ENCODE data around the gene UBE2E1.

Gene UBE2E1

DNA sequence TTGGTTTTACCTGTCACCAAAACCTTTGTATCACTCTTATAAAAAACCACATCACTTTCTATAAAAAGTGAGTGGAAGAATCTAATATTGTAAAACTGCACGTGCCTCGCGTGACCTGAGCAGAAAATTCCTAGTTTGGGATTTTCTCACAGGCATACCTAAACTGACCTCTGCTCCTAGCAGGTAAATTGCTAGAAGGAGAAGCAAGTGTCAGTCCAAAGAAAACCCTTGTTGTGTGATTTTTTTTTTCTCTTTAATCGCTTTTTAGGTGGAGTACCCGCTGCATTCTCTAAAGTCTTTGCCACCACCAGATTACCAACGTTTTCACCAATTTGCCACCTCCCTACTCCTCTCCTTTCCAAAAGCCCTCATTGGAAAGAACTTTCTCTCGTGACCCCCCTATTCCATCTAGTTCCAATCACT lies 534 bp upstream of the UBE2E1 start:
- Mint-ChIP-seq H3K27ac (peak overlapping the region; percentile 99), H3K4me3 (peak overlapping the region; percentile 94), H3K9me3 (no peaks in the 10 kb centered on the region), H3K36me3 (ENCODE audit: low read depth) (peaks cover 42% of the 10 kb centered on the region), H3K27me3 (peaks cover 4% of the 10 kb centered on the region), H3K4me1 (ENCODE audit: low read depth) (peaks cover 42% of the 10 kb centered on the region)
- intact Hi-C loops (cut with micrococcal nuclease) = loop anchor here (5.0 kb wide), 1 partner anchor 58 kb away; no protein-coding TSS in a partner anchor

DNA sequence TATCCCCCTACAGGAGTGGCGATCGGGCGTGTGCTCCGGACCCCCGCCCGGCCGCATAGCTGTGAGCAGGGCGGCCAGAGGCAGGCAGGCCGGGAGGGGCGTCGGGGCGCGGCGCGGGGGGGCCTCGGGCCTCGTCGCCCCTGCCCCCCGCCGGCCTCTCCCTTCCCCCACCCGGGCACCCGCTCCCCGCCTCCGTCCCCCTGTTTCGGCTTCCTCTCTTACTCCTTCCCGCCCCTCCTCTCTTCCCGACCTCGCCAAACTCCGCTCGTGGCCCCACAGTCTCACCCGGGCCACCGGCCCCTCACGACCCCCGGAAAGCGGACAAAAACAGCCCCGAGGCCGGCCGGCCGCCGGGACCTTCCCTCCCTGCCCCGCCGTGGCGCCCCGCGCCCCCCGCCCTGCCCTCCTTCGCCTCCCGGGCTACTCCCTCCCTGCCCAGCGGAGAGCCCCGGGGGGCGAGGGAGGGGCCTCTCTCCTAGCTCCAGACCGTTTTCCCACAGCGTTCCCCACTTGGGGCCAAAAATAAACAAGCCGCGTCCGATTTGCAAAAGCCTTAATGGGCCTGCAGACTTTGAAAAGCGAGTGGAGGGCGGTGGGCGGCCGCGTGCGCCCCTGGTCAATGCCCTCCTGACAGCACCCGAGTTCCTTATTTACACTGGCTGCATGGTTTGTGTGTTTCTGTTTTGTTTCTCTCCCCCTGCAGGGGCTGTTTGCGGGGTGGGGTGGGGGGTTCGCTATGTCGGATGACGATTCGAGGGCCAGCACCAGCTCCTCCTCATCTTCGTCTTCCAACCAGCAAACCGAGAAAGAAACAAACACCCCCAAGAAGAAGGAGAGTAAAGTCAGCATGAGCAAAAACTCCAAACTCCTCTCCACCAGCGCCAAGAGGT lies 1.0 kb downstream of the UBE2E1 start:
- Mint-ChIP-seq H3K9me3 (no peaks in the 10 kb centered on the region), H3K27ac (peak overlapping the region; percentile 99), H3K4me3 (peak overlapping the region; percentile 99), H3K27me3 (peaks cover 5% of the 10 kb centered on the region), H3K4me1 (ENCODE audit: low read depth) (peaks cover 54% of the 10 kb centered on the region), H3K36me3 (ENCODE audit: low read depth) (peaks cover 51% of the 10 kb centered on the region)
- intact Hi-C loops (cut with micrococcal nuclease) = loop anchor here (5.0 kb wide), 1 partner anchor 59 kb away; no protein-coding TSS in a partner anchor

DNA sequence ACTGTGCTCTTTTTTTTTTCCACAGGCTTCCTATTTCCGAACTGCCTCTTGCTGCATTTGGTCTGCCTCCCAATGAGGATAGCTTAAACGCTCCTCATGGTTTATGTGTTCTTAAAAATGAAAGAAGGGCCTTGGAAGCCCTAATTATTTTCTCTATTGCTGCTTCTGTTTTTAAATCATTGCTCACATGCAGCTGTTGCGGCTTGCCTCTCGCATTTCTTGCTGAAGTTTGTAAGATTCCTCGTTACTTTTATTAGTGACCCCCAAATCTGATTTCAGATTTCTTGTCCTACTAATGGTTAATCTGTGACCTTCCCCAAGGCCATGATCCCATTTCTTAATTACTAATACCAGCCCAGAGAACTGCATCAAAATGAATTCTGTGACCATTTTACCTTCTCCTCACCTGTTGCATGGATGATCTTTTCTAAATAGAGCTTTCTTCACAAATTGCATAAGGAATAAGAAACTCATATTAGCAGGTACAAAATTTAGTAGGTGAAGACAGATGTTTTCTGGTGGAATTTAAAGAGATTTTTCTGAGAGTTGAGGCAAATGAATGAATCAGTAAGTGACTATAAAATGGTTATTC lies 1.8 kb downstream of the UBE2E1 start:
- Mint-ChIP-seq H3K9me3 (no peaks in the 10 kb centered on the region), H3K27ac (peak overlapping the region; percentile 99), H3K27me3 (peaks cover 5% of the 10 kb centered on the region), H3K4me3 (peak overlapping the region; percentile 99), H3K36me3 (ENCODE audit: low read depth) (peaks cover 58% of the 10 kb centered on the region), H3K4me1 (ENCODE audit: low read depth) (peaks cover 58% of the 10 kb centered on the region)
- intact Hi-C loops (cut with micrococcal nuclease) = loop anchor here (5.0 kb wide), 1 partner anchor 60 kb away; no protein-coding TSS in a partner anchor

DNA sequence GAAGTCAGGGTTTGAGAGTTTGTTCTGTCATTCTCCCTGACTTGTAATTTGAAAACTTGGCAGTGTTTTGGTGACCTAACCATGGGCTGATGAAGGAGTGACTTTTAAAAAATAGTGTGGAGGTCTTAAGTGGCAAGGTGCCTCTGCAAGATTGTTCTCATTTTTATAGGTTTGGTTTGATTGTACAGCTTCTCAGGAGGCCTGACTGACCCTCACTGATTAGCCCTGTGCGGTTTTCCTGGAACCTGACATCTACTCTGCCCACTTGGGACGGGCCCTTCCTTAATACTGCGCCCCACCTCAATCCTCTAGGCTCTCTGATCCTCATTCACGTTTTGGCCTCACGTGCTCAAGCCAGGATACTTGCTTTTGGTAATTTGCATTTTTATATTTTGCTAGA lies 2.8 kb downstream of the UBE2E1 start:
- peaks cover 58% of the 10 kb centered on the region for H3K4me1 Mint-ChIP-seq (ENCODE audit: low read depth)
- peaks cover 5% of the 10 kb centered on the region for H3K27me3 Mint-ChIP-seq
- peaks cover 64% of the 10 kb centered on the region for H3K36me3 Mint-ChIP-seq (ENCODE audit: low read depth)
- intact Hi-C loops (cut with micrococcal nuclease) = loop anchor here (5.0 kb wide), 1 partner anchor 61 kb away; no protein-coding TSS in a partner anchor
- no peak overlapping the region for H3K4me3 Mint-ChIP-seq
- H3K27ac Mint-ChIP-seq = no peak overlapping the region
- H3K9me3 Mint-ChIP-seq = no peaks in the 10 kb centered on the region

DNA sequence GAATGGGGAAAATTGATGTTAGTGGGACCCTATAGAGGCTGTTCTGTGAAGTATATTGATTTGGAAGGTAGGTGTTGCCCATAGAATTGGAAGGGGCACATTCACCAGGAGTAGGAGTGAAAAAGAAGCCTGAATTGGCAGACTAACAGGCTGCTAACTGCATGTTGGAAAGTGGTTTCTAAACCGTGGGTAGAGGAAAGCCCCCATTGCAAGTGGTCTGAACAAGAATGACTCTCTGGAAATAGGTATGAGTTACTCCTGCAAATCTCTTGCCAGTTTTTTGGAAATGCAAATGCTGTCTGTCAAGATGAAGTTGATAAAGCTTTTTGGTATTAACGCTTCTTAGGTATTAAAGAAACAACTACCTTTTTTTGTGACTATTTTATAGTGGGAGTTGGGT lies 3.5 kb downstream of the UBE2E1 start:
- intact Hi-C loops (cut with micrococcal nuclease) = loop anchor here (5.0 kb wide), 1 partner anchor 62 kb away; no protein-coding TSS in a partner anchor
- Mint-ChIP-seq H3K36me3 (ENCODE audit: low read depth) (peaks cover 70% of the 10 kb centered on the region), H3K4me3 (no peak overlapping the region), H3K4me1 (ENCODE audit: low read depth) (peaks cover 58% of the 10 kb centered on the region), H3K27me3 (peaks cover 5% of the 10 kb centered on the region), H3K27ac (no peak overlapping the region), H3K9me3 (no peaks in the 10 kb centered on the region)

DNA sequence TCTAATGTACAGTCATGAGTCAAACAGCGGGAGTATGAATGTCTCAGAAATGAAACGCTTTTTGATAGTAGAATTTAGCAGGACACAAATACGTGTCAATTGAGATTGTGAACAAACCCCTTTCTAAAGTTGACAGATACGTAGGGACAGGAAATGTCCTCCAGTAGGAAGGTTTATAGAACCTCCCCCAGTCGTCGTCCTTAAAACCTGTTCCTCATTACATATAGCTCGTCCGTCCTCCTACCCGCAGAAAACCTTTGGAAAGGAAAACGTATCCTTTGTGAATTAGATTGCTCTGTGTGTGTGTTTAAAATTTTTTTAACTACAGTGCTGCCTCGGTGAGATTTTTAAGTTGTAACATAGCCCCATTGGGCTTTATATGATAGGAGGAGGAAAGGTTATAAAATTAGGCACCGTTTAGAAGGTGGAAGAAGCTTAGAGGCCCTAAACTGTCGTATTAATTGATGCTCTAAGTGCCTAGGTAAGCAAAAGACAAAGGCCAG lies 4.1 kb downstream of the UBE2E1 start:
- H3K27me3 Mint-ChIP-seq = peaks cover 4% of the 10 kb centered on the region
- H3K9me3 Mint-ChIP-seq = no peaks in the 10 kb centered on the region
- intact Hi-C loops (cut with micrococcal nuclease) = loop anchor here (5.0 kb wide), 2 partner anchors 63 to 608 kb away; partner anchors contain the start of gene UBE2E2
- H3K4me3 Mint-ChIP-seq = peak overlapping the region; percentile 89
- H3K36me3 Mint-ChIP-seq (ENCODE audit: low read depth) = peaks cover 73% of the 10 kb centered on the region
- H3K27ac Mint-ChIP-seq = peak overlapping the region; percentile 88
- H3K4me1 Mint-ChIP-seq (ENCODE audit: low read depth) = peaks cover 58% of the 10 kb centered on the region

DNA sequence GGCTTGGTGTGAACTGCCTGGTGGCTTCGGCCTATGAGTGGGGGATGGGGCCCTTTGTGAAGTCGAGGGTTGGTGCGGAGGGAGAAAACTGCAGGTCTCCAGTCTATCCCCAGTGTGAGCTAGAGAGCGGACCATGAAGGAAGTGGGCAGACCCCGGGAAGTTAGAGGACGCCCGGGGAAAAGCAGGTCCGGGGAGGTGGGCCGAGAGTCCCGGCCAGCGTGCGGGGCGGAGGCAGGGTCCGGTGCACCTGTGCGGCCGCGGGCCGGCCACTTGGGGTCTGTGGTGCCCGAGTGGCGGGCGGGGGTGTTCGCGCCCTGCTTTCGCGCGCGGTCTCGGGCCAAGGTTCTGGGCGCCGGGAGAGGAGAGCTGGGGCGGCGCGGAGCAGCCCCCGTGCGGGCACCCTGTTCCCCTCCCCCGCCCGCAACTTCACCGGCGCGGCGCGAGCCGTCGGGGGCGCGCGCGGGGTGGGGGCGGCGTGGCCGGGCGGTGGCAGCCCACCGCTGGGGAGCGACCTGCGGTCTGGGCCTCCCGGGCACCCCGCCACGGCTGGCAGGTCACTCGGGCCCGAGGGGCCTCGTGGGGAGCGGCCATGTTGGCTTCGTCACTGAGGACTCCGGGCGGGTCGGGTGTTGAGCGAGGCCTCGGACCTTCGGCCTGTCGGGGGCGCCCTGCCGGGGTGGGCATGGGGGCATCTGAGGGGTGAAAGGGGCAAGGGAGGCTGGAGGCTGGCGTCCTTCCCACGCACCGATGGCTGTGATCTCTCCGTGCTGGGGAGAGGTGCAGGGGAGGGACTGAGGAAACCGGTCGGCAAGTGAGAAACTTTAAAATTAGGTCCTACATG lies 4.8 kb downstream of the UBE2E1 start:
- peaks cover 54% of the 10 kb centered on the region for H3K4me1 Mint-ChIP-seq (ENCODE audit: low read depth)
- intact Hi-C loops (cut with micrococcal nuclease) = loop anchor here (5.0 kb wide), 1 partner anchor 608 kb away; the partner anchor contains the start of gene UBE2E2
- peak overlapping the region; percentile 88 for H3K27ac Mint-ChIP-seq
- H3K27me3 Mint-ChIP-seq = peaks cover 1% of the 10 kb centered on the region
- H3K9me3 Mint-ChIP-seq = no peaks in the 10 kb centered on the region
- H3K36me3 Mint-ChIP-seq (ENCODE audit: low read depth) = peaks cover 79% of the 10 kb centered on the region
- H3K4me3 Mint-ChIP-seq = peak overlapping the region; percentile 89

DNA sequence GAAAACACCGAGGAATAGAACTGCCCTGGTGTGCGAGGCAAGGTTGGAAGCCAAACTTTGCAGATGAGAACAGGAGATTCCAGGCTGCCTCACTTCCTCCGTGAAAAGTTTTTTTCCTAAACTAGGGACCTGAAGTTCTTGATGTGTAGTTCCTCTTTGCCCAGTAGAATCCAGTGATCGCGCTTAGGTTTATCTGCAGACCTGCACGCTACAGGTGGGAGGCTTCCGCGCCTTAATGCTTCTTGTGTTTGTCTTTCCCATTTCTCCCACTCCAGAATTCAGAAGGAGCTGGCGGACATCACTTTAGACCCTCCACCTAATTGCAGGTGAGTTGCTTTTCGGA lies 5.4 kb downstream of the UBE2E1 start:
- H3K36me3 Mint-ChIP-seq (ENCODE audit: low read depth) = peaks cover 73% of the 10 kb centered on the region
- intact Hi-C loops (cut with micrococcal nuclease) = loop anchor here (5.0 kb wide), 1 partner anchor 609 kb away; the partner anchor contains the start of gene UBE2E2
- no peaks in the 10 kb centered on the region for H3K9me3 Mint-ChIP-seq
- peaks cover 1% of the 10 kb centered on the region for H3K27me3 Mint-ChIP-seq
- peak overlapping the region; percentile 88 for H3K27ac Mint-ChIP-seq
- peak overlapping the region; percentile 81 for H3K4me3 Mint-ChIP-seq
- peaks cover 52% of the 10 kb centered on the region for H3K4me1 Mint-ChIP-seq (ENCODE audit: low read depth)

DNA sequence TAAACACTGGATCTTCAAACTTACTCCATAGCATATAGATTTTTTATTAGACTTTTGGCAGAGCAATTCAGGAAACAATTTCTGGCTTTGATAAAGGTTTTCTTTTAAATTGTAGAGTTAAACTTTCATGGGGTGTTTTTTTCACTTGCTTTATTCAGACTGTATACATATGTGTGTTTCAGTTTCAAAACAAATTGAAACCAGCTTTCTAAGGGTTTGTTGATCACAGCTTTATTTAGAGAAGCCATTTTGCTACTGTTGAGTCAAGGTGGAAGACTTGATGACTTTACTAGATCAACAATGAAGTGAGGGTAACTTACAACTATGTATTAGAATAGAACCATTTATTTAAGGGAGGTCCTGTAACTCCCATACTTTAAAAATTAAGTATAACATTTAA lies 6.2 kb downstream of the UBE2E1 start:
- H3K27me3 Mint-ChIP-seq = peaks cover 1% of the 10 kb centered on the region
- intact Hi-C loops (cut with micrococcal nuclease) = loop anchor here (5.0 kb wide), 1 partner anchor 610 kb away; the partner anchor contains the start of gene UBE2E2
- H3K4me3 Mint-ChIP-seq = no peak overlapping the region
- H3K36me3 Mint-ChIP-seq (ENCODE audit: low read depth) = peaks cover 69% of the 10 kb centered on the region
- peaks cover 49% of the 10 kb centered on the region for H3K4me1 Mint-ChIP-seq (ENCODE audit: low read depth)
- no peak overlapping the region for H3K27ac Mint-ChIP-seq
- H3K9me3 Mint-ChIP-seq = no peaks in the 10 kb centered on the region

DNA sequence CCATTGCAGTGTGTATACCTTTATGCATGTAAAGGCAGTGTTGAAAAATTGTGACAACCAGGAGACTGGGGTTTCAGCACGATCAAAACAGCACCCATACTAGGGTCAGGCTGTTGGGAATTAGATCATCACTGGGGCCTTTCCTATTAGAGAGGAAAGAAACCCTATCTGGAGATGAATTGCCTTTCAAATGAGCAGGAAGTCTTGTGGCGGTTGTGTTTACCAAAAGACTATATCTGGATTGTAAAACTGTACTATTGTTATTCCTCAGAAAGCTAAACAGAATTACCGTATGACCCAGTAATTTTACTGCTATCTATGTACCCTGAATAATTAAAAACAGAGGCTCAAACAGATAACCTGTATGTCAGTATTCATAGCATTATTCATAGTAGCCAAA lies 10.1 kb downstream of the UBE2E1 start:
- intact Hi-C loops (cut with micrococcal nuclease) = no loop called here
- Mint-ChIP-seq H3K27ac (no peak overlapping the region), H3K9me3 (no peaks in the 10 kb centered on the region), H3K4me1 (ENCODE audit: low read depth) (peaks cover 30% of the 10 kb centered on the region), H3K4me3 (no peak overlapping the region), H3K36me3 (ENCODE audit: low read depth) (peaks cover 49% of the 10 kb centered on the region), H3K27me3 (no peaks in the 10 kb centered on the region)

DNA sequence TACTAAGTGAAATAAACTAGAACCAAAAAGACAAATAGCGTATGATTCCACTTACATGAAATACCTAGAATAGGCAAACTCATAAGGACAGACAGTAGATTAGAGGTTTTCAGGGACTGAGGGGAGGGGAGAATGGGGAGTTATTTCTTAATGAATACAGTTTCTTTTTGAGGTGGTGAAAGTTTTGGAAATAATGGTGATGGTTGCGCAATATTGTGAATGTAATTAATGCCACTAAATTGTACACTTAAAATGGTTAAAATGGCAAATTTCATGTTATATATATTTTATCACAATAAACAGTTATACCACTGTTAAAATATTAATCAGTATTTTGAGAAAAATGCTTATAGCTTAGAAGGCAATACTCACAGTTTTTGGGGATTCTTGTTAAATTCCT lies 11.0 kb downstream of the UBE2E1 start:
- no peaks in the 10 kb centered on the region for H3K9me3 Mint-ChIP-seq
- no peak overlapping the region for H3K4me3 Mint-ChIP-seq
- intact Hi-C loops (cut with micrococcal nuclease) = no loop called here
- peaks cover 53% of the 10 kb centered on the region for H3K36me3 Mint-ChIP-seq (ENCODE audit: low read depth)
- no peaks in the 10 kb centered on the region for H3K27me3 Mint-ChIP-seq
- peaks cover 30% of the 10 kb centered on the region for H3K4me1 Mint-ChIP-seq (ENCODE audit: low read depth)
- H3K27ac Mint-ChIP-seq = no peak overlapping the region

DNA sequence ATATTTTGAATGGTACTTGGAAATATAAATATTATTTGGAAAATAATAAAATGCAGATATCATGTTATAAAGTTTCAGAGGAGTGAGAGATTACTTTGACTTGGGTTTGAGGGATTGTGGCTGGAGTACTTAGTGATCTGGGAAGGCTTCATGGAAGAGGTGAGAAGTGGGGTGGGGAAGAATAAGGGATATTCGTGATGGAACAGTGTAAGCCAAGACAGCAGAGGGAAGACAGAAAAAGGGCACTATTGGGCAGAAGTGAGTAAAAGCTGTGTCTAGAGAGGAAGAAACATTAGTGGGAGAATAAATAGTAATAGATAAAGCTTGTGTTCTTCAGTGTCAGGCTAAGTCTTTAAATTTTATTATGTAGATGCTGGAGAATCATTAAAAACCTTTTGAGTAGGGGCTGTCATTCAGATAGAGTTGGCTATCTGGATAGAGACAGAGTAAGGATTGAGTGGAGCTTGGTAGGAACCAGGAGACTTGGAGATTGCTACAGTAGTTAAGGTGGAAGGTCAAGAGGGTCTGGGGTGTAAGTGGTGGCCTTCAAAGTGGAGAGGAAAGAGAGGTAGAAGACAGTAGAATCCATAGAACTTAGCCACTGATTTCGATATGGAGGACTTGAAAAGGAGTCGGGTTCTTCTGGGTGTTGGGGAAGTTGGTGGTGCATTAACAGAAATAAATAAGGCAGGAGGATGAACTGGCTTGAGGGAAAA lies 11.9 kb downstream of the UBE2E1 start:
- intact Hi-C loops (cut with micrococcal nuclease) = no loop called here

More for the DNA sequence above, 11.9 kb downstream of the UBE2E1 start:
- no peaks in the 10 kb centered on the region for H3K27me3 Mint-ChIP-seq
- H3K4me3 Mint-ChIP-seq = no peak overlapping the region
- H3K36me3 Mint-ChIP-seq (ENCODE audit: low read depth) = peaks cover 49% of the 10 kb centered on the region
- H3K27ac Mint-ChIP-seq = peak overlapping the region; percentile 2
- peaks cover 30% of the 10 kb centered on the region for H3K4me1 Mint-ChIP-seq (ENCODE audit: low read depth)
- no peaks in the 10 kb centered on the region for H3K9me3 Mint-ChIP-seq
